GM08714 (cell line): Measurements from ENCODE around the gene ERC1.
"Not testable (repeated sequence)": the region's sequence is repeated elsewhere in the genome, so short reads cannot be mapped to it uniquely, and the experiment has no call there.

Experiments used
- H3K4me3 ChIP-seq: fragments of 200-500 bp; sonication (Bioruptor generic); 2 replicates; pipeline ENCODE4 v1.5.1; 2014; ENCODE audit warnings: mild to moderate bottlenecking, low read length, inconsistent platforms
- ZNF274 ChIP-seq: IDR thresholded peaks from 2 replicates; pipeline ENCODE4 v1.6.1; 2012; ENCODE audit warnings: mild to moderate bottlenecking, low read depth, low read length

Gene ERC1

GRCh38 chr12:1339618-1340319 lies 348.7 kb downstream of the ERC1 start:
- no peak for TF ChIP-seq ZNF274
- no peak overlapping the region for H3K4me3 ChIP-seq

- not testable (repeated sequence) for H3K4me3 ChIP-seq
These were observed 350.2 kb downstream of the ERC1 start for GRCh38 chr12:1341270-1341669.

GRCh38 chr12:1343422-1343821 lies 352.4 kb downstream of the ERC1 start:
- H3K4me3 ChIP-seq: no peak overlapping the region
- no peak for TF ChIP-seq ZNF274

- TF ChIP-seq ZNF274: no peak
- H3K4me3 ChIP-seq: no peak overlapping the region
These were observed 353.2 kb downstream of the ERC1 start for GRCh38 chr12:1344245-1344644.

- H3K4me3 ChIP-seq: no peak overlapping the region
- TF ChIP-seq ZNF274: no peak
These were observed 355.1 kb downstream of the ERC1 start for GRCh38 chr12:1346126-1346525.

- H3K4me3 ChIP-seq: no peak overlapping the region
- no peak for TF ChIP-seq ZNF274
These were observed 356.3 kb downstream of the ERC1 start for GRCh38 chr12:1347294-1347693.

- no peak overlapping the region for H3K4me3 ChIP-seq
- no peak for TF ChIP-seq ZNF274
These were observed 357.6 kb downstream of the ERC1 start for GRCh38 chr12:1348606-1349005.

GRCh38 chr12:1350055-1350933 lies 359.3 kb downstream of the ERC1 start:
- no peak for TF ChIP-seq ZNF274
- no peak overlapping the region for H3K4me3 ChIP-seq

- no peak for TF ChIP-seq ZNF274
- no peak overlapping the region for H3K4me3 ChIP-seq
These were observed 359.9 kb downstream of the ERC1 start for GRCh38 chr12:1350934-1351240.

GRCh38 chr12:1351926-1352325 lies 360.9 kb downstream of the ERC1 start:
- no peak overlapping the region for H3K4me3 ChIP-seq
- TF ChIP-seq ZNF274: no peak

- TF ChIP-seq ZNF274: no peak
- no peak overlapping the region for H3K4me3 ChIP-seq
These were observed 362.4 kb downstream of the ERC1 start for GRCh38 chr12:1353451-1353850.

GRCh38 chr12:1355396-1355795 lies 364.4 kb downstream of the ERC1 start:
- no peak for TF ChIP-seq ZNF274

GRCh38 chr12:1355871-1356270 lies 364.8 kb downstream of the ERC1 start:
- not testable (repeated sequence) for H3K4me3 ChIP-seq

More at GRCh38 chr12:1355396-1355795, 364.4 kb downstream of the ERC1 start:
- H3K4me3 ChIP-seq: no peak overlapping the region

- no peak overlapping the region for H3K4me3 ChIP-seq
- TF ChIP-seq ZNF274: no peak
These were observed 365.3 kb downstream of the ERC1 start for GRCh38 chr12:1356285-1356684.

- no peak overlapping the region for H3K4me3 ChIP-seq
- no peak for TF ChIP-seq ZNF274
These were observed 366.1 kb downstream of the ERC1 start for GRCh38 chr12:1357171-1357570.
